Measurements from ENCODE around the gene KIAA1217.

Gene KIAA1217

DNA sequence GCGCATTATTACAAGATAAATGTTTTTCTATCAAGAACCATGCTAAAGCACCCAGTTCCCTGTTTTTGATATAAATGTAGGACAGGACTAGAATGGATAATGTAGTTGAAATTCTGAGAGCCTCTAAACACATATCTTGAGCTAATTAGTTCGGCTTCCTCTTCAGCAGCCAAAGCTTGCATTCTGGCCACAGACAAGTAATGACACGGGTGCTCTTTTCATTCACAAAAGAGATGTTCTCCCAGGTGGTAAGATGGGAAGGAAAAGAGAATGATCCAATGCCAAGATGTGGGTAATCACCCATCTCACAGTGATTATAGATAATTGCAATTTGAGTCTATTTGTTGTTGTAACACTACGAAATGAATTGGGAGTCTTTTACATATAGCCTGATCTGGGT lies 246.5 kb downstream of the KIAA1217 start:
- Histone ChIP-seq H3K4me3 (ENCODE audit: low read length) (no peak overlapping the region), H3K4me2 (ENCODE audit: low read length) (no peak overlapping the region), H3K79me2 (ENCODE audit: low read length) (no peaks in the 10 kb centered on the region)

GRCh38 chr10:24456322-24456721 lies 247.4 kb downstream of the KIAA1217 start:
- Histone ChIP-seq H3K79me2 (ENCODE audit: low read length) (no peaks in the 10 kb centered on the region), H3K4me2 (ENCODE audit: low read length) (no peak overlapping the region), H3K4me3 (ENCODE audit: low read length) (no peak overlapping the region), H3K9ac (ENCODE audit: low read length) (no peak overlapping the region), H4K20me1 (ENCODE audit: insufficient read depth, low read length) (peaks cover 10% of the 10 kb centered on the region; the same call in 1 of the 2 replicates), H3K36me3 (replicated peaks; ENCODE audit: low read depth, low read length) (no peaks in the 10 kb centered on the region), H3K4me1 (ENCODE audit: low read length) (peaks cover 20% of the 10 kb centered on the region), H3K27ac (ENCODE audit: low read length) (no peak overlapping the region), H3K27me3 (ENCODE audit: low read depth, low read length) (peaks cover 34% of the 10 kb centered on the region), H3K9me3 (ENCODE audit: insufficient read depth, low read length) (no peaks in the 10 kb centered on the region), H2AFZ (ENCODE audit: low read depth, low read length) (no peak overlapping the region)
- TF ChIP-seq EZH2phosphoT487 (IDR thresholded peaks at IDR 0.05; ENCODE audit: low read depth) (no peak), CTCF (IDR thresholded peaks at IDR 0.05; ENCODE audit: low read depth, low read length) (no peak)

More for the DNA sequence above, 246.5 kb downstream of the KIAA1217 start:
- Histone ChIP-seq H3K36me3 (replicated peaks; ENCODE audit: low read depth, low read length) (no peaks in the 10 kb centered on the region), H3K27ac (ENCODE audit: low read length) (no peak overlapping the region), H4K20me1 (ENCODE audit: insufficient read depth, low read length) (peaks cover 10% of the 10 kb centered on the region), H3K27me3 (ENCODE audit: low read depth, low read length) (peaks cover 42% of the 10 kb centered on the region), H2AFZ (ENCODE audit: low read depth, low read length) (no peak overlapping the region), H3K9me3 (ENCODE audit: insufficient read depth, low read length) (no peaks in the 10 kb centered on the region), H3K4me1 (ENCODE audit: low read length) (peaks cover 27% of the 10 kb centered on the region), H3K9ac (ENCODE audit: low read length) (no peak overlapping the region)
- no peak for TF ChIP-seq EZH2phosphoT487 (IDR thresholded peaks at IDR 0.05; ENCODE audit: low read depth)
- no peak for TF ChIP-seq CTCF (IDR thresholded peaks at IDR 0.05; ENCODE audit: low read depth, low read length)

DNA sequence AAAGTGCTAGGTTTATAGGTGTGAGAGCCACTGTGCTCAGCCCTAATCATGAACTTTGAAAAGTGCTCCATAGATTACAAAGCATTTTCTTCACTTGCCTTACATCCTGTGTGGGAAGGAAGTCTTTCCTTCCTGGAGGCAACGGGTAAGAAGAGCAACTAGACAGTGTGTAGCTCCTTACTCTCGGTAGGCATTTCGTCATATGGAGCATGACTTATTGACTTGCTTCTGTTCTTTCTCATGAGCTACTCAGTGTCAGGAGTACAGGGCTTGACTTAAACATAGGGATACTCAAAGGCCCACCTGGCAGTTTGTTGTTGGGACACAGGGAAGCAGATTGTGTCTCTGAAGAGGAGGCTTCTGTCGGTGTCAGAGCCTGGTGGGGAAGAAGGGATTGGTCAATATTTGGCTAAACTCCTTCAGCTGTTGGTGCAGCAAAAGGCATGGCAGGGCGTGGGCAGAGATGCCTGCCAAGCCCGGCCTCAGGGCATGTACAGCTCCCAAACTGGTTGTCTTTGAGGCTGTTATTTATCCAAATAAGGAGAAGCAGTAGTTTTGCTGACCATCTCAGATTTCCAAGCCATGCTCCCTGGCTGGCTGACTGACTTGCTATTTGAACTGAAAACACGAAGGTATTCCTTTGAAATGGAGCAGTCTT lies 248.9 kb downstream of the KIAA1217 start:
- no peak overlapping the region for H3K4me3 ChIP-seq (ENCODE audit: low read length)
- peaks cover 10% of the 10 kb centered on the region; the same call in 1 of the 2 replicates for H4K20me1 ChIP-seq (ENCODE audit: insufficient read depth, low read length)
- no peak overlapping the region for H2AFZ ChIP-seq (ENCODE audit: low read depth, low read length)
- no peaks in the 10 kb centered on the region for H3K9me3 ChIP-seq (ENCODE audit: insufficient read depth, low read length)
- no peaks in the 10 kb centered on the region for H3K79me2 ChIP-seq (ENCODE audit: low read length)
- peaks cover 13% of the 10 kb centered on the region; the same call in 1 of the 2 replicates for H3K4me1 ChIP-seq (ENCODE audit: low read length)
- H3K27me3 ChIP-seq (ENCODE audit: low read depth, low read length) = peaks cover 28% of the 10 kb centered on the region
- H3K36me3 ChIP-seq (replicated peaks; ENCODE audit: low read depth, low read length) = no peaks in the 10 kb centered on the region
- TF ChIP-seq EZH2phosphoT487 (IDR thresholded peaks at IDR 0.05; ENCODE audit: low read depth) (no peak), CTCF (IDR thresholded peaks at IDR 0.05; ENCODE audit: low read depth, low read length) (no peak)
- no peak overlapping the region for H3K4me2 ChIP-seq (ENCODE audit: low read length)
- no peak overlapping the region for H3K9ac ChIP-seq (ENCODE audit: low read length)
- no peak overlapping the region for H3K27ac ChIP-seq (ENCODE audit: low read length)

DNA sequence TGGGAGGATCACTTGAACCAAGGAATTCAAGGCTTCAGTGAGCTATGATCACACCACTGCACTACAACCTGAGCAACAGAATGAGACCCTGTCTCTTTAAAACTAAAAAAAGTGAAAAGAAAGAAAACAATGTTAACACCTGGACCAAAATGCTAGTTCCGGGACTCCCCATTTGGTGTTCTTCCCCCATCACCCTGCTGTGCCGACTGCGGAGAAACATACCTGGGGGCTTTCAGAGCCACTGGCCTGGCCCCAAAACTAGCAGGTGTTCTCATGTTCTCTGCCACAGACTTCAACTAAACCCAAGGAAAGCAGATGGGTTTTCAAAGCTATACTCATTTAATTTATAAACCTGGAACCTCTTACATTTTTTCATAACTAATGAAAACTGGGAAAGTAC lies 250.9 kb downstream of the KIAA1217 start:
- Histone ChIP-seq H3K9ac (ENCODE audit: low read length) (no peak overlapping the region), H3K4me2 (ENCODE audit: low read length) (no peak overlapping the region), H4K20me1 (ENCODE audit: insufficient read depth, low read length) (peaks cover 4% of the 10 kb centered on the region; the same call in 1 of the 2 replicates), H3K79me2 (ENCODE audit: low read length) (no peaks in the 10 kb centered on the region), H3K36me3 (replicated peaks; ENCODE audit: low read depth, low read length) (no peaks in the 10 kb centered on the region), H3K27ac (ENCODE audit: low read length) (no peak overlapping the region), H3K27me3 (ENCODE audit: low read depth, low read length) (peaks cover 11% of the 10 kb centered on the region), H3K9me3 (ENCODE audit: insufficient read depth, low read length) (no peaks in the 10 kb centered on the region), H3K4me3 (ENCODE audit: low read length) (no peak overlapping the region), H2AFZ (ENCODE audit: low read depth, low read length) (no peak overlapping the region), H3K4me1 (ENCODE audit: low read length) (peaks cover 13% of the 10 kb centered on the region)
- no peak for TF ChIP-seq EZH2phosphoT487 (IDR thresholded peaks at IDR 0.05; ENCODE audit: low read depth)
